ENCODE data around the gene PCBD1.
A peak's percentile ranks its signal among the peaks of the same experiment; 100 is the strongest.

Gene PCBD1

GRCh38 chr10:70901276-70901878 is 13.0 kb upstream of the PCBD1 start:
- DNase-seq: no peak

GRCh38 chr10:70899096-70899495 is 10.7 kb upstream of the PCBD1 start:
- DNase-seq: no peak

- no peak for DNase-seq
Measured at GRCh38 chr10:70898687-70899086, 10.3 kb upstream of the PCBD1 start.

GRCh38 chr10:70896551-70896950 is 8.2 kb upstream of the PCBD1 start:
- no peak for DNase-seq

- DNase-seq: no peak
Measured at GRCh38 chr10:70894416-70894815, 6.1 kb upstream of the PCBD1 start.

GRCh38 chr10:70893227-70894006 is 5.1 kb upstream of the PCBD1 start:
- no peak for DNase-seq

GRCh38 chr10:70892631-70893030 is 4.3 kb upstream of the PCBD1 start:
- no peak for DNase-seq

- no peak for DNase-seq
Measured at GRCh38 chr10:70891627-70892026, 3.3 kb upstream of the PCBD1 start.

- DNase-seq: no peak
Measured at GRCh38 chr10:70890917-70891431, 2.6 kb upstream of the PCBD1 start.

- DNase-seq: no peak
Measured at GRCh38 chr10:70889291-70889690, 926 bp upstream of the PCBD1 start.

GRCh38 chr10:70886921-70887665 is 1.3 kb downstream of the PCBD1 start:
- DNase-seq: no peak

GRCh38 chr10:70885931-70886903 is 2.1 kb downstream of the PCBD1 start:
- DNase-seq: no peak

GRCh38 chr10:70885481-70885880 is 2.9 kb downstream of the PCBD1 start:
- DNase-seq: no peak

GRCh38 chr10:70884741-70885140 is 3.6 kb downstream of the PCBD1 start:
- DNase-seq: no peak

GRCh38 chr10:70880077-70880534 is 8.3 kb downstream of the PCBD1 start:
- DNase-seq: peak; percentile 84

GRCh38 chr10:70879207-70879606 is 9.2 kb downstream of the PCBD1 start:
- DNase-seq: no peak

GRCh38 chr10:70874061-70874460 is 14.3 kb downstream of the PCBD1 start:
- no peak for DNase-seq

GRCh38 chr10:70872291-70872690 is 16.1 kb downstream of the PCBD1 start:
- no peak for DNase-seq

GRCh38 chr10:70866424-70866823 is 21.9 kb downstream of the PCBD1 start:
- DNase-seq: no peak

- DNase-seq: no peak
Measured at GRCh38 chr10:70864935-70865334, 23.4 kb downstream of the PCBD1 start.

- no peak for DNase-seq
Measured at GRCh38 chr10:70863470-70864160, 24.8 kb downstream of the PCBD1 start.
